Endothelial cell of umbilical vein (primary cell): ENCODE measurements around the gene KIAA1671. TPM values are rescaled to one million over a fixed set of nuclear protein-coding genes. Genes with fewer than 3 reads are reported as not detected.

ENCODE experiments used
- BruUV-seq: library from RNA; stranded (reverse); fragments of 400-500 nt; replicated peaks from 2 replicates; lab custom pipeline; 2021; lab: Mats Ljungman, UMichigan
- CTCF ChIA-PET: fragments of 300-600, 350-600 bp; sonication (Branson Sonifier 250); formaldehyde crosslinking; loops from one replicate; lab custom pipeline; 2021; ENCODE audit warnings: antibody characterized with exemption, inconsistent platforms; lab: Charles Lee
- POLR2A ChIA-PET: fragments of 300-600, 350-600 bp; sonication (Branson Sonifier 250); formaldehyde crosslinking; loops from one replicate; lab custom pipeline; 2021; ENCODE audit warnings: antibody characterized with exemption, inconsistent platforms; lab: Charles Lee
- DNase-seq: peaks from one replicate; pipeline ENCODE4 v3.0.0-alpha.2; 2011; ENCODE audit warnings: low read depth, low spot score
- FAIRE-seq: peaks from 2 replicates; lab custom pipeline; 2011; peaks lifted over from hg19 to GRCh38; lab: Jason Lieb, UNC
- H2AFZ ChIP-seq: 2 replicates; pipeline ENCODE4 v1.6.0; 2012; ENCODE audit warnings: low read depth, low read length, control low read depth, inconsistent platforms
- H3K27ac ChIP-seq: 2 replicates; pipeline ENCODE4 v1.5.1; 2011; ENCODE audit warnings: low read depth, mild to moderate bottlenecking, control low read depth, low read length, moderate library complexity; ENCODE audit not compliant: insufficient read depth
- H3K27me3 ChIP-seq, 2 experiments: 2 replicates each; pipeline versions ENCODE4 v1.6.0 to v1.6.1; 2011; ENCODE audit warnings: low read length in 2 of 2, mixed read lengths in 1 of 2; ENCODE audit not compliant: control insufficient read depth in 2 of 2, insufficient read depth in 2 of 2
- H3K36me3 ChIP-seq, 2 experiments: 2 replicates in 1 of 2; 3 replicates in 1 of 2; pipeline ENCODE4 v1.5.1; 2011; ENCODE audit warnings: low read length in 2 of 2, mild to moderate bottlenecking in 1 of 2, moderate library complexity in 1 of 2; ENCODE audit not compliant: control insufficient read depth in 2 of 2, insufficient read depth in 2 of 2; ENCODE audit errors: extremely low read depth in 1 of 2
- H3K4me1 ChIP-seq: 3 replicates; pipeline ENCODE4 v1.5.1; 2011; ENCODE audit warnings: mild to moderate bottlenecking, low read length; ENCODE audit not compliant: control insufficient read depth, insufficient read depth; ENCODE audit errors: extremely low read depth
- H3K4me2 ChIP-seq: 2 replicates; pipeline ENCODE4 v1.6.1; 2011; ENCODE audit warnings: low read length, control low read depth, mixed read lengths; ENCODE audit not compliant: insufficient read depth
- H3K4me3 ChIP-seq, 3 experiments: fragments of 200-600 bp in 1 of 3; sonication (generic), shearing (Covaris generic) in 1 of 3; replicated peaks in 1 of 3; 2 replicates each; pipeline ENCODE4 v1.5.1; 2011 to 2016; ENCODE audit warnings: control low read depth in 3 of 3, low read length in 3 of 3, mild to moderate bottlenecking in 2 of 3, inconsistent platforms in 1 of 3, low read depth in 1 of 3, moderate library complexity in 1 of 3; ENCODE audit not compliant: insufficient read depth in 1 of 3
- H3K79me2 ChIP-seq: 2 replicates; pipeline ENCODE4 v1.6.0; 2012; ENCODE audit warnings: low read length, inconsistent platforms; ENCODE audit not compliant: control insufficient read depth, insufficient read depth
- H3K9ac ChIP-seq: replicated peaks from 2 replicates; pipeline ENCODE3; 2011; ENCODE audit warnings: low read length, control low read depth; ENCODE audit not compliant: insufficient read depth; ENCODE audit errors: extremely low read depth
- H3K9me1 ChIP-seq: replicated peaks from 3 replicates; pipeline ENCODE4 v1.6.0; 2011; ENCODE audit warnings: mild to moderate bottlenecking, low read length; ENCODE audit not compliant: control insufficient read depth, insufficient read depth; ENCODE audit errors: extremely low read depth
- H3K9me3 ChIP-seq: replicated peaks from 2 replicates; pipeline ENCODE4 v1.5.1; 2012; ENCODE audit warnings: low read length, inconsistent platforms; ENCODE audit not compliant: control insufficient read depth, insufficient read depth
- H4K20me1 ChIP-seq: replicated peaks from 2 replicates; pipeline ENCODE3; 2011; ENCODE audit warnings: mild to moderate bottlenecking, low read length; ENCODE audit not compliant: control insufficient read depth, insufficient read depth; ENCODE audit errors: extremely low read depth
- FOS ChIP-seq: IDR thresholded peaks from 2 replicates; pipeline ENCODE4 v1.6.1; 2011; ENCODE audit warnings: mild to moderate bottlenecking, low read length, moderate library complexity, borderline replicate concordance; ENCODE audit not compliant: insufficient read depth
- GATA2 ChIP-seq: IDR thresholded peaks from 2 replicates; pipeline ENCODE4 v1.7.0; 2011; ENCODE audit warnings: low read depth, mild to moderate bottlenecking, moderate library complexity, mixed read lengths, low read length; ENCODE audit not compliant: insufficient read length, insufficient read depth
- JUN ChIP-seq: IDR thresholded peaks from 2 replicates; pipeline ENCODE4 v1.6.1; 2011; ENCODE audit warnings: borderline replicate concordance, low read depth; ENCODE audit not compliant: insufficient read length, insufficient read depth
- MAX ChIP-seq: IDR thresholded peaks from 2 replicates; pipeline ENCODE4 v1.6.1; 2011; ENCODE audit not compliant: insufficient read depth, insufficient read length
- POLR2A ChIP-seq: IDR thresholded peaks from 2 replicates; pipeline ENCODE4 v1.6.1; 2012; ENCODE audit warnings: low read depth, mild to moderate bottlenecking, control low read depth, low read length
- dilution Hi-C: fragments of 300-500 bp; cut with MboI; formaldehyde crosslinking; loops from one replicate; pipeline ENCODE4 v1.15.0; 2019; ENCODE audit warnings: low sequenced_read_pairs; ENCODE audit not compliant: extremely low pct_ligation_motif_present
- intact Hi-C: fragments of 100-400 bp; cut with micrococcal nuclease; formaldehyde crosslinking; loops from one replicate; pipeline ENCODE4 v1.10.0; 2022
- polyA plus RNA-seq, 4 experiments: library from polyadenylated mRNA; depleted of rRNA in 3 of 4; stranded (reverse) in 3 of 4; unstranded in 1 of 4; fragments of >200 nt; gene quantifications; 2 replicates each; pipeline versions ENCODE4 v1.2.1 to v1.2.3, GENCODE V29; 2011 to 2012; ENCODE audit warnings: missing spikeins in 1 of 4
- total RNA-seq: library from RNA; stranded (reverse); gene quantifications from 2 replicates; pipeline ENCODE4 v1.2.3, GENCODE V29; 2021
- TF ChIP-seq, protein P1 (sequence below), 2 donors: IDR thresholded peaks; 1 replicate in 1 of 2; 2 replicates in 1 of 2; pipeline ENCODE4 v1.5.1; 2011; ENCODE audit warnings: low read length in 2 of 2, mild to moderate bottlenecking in 2 of 2, moderate library complexity in 2 of 2, control low read depth in 1 of 2, inconsistent platforms in 1 of 2, low read depth in 1 of 2; ENCODE audit not compliant: insufficient read depth in 1 of 2; ENCODE audit errors: extremely low read depth in 1 of 2

Gene KIAA1671
- total and polyA plus RNA-seq, 2 donors (not counting 3 experiments of a cell fraction or from before 2014, with no cell fraction given), result 23.1 to 85.1 TPM

GRCh38 chr22:25126510-25126909 is 174.0 kb downstream of the KIAA1671 start:
- ChIA-PET POLR2A (interaction anchor here (0.6 kb wide), 1 partner anchor 38 kb away, joined by 6 read pairs; no protein-coding TSS in a partner anchor), CTCF (interaction anchor here (1.3 kb wide), 1 partner anchor 10 kb away, joined by 4 read pairs; no protein-coding TSS in a partner anchor)
- TF ChIP-seq, protein P1, sequence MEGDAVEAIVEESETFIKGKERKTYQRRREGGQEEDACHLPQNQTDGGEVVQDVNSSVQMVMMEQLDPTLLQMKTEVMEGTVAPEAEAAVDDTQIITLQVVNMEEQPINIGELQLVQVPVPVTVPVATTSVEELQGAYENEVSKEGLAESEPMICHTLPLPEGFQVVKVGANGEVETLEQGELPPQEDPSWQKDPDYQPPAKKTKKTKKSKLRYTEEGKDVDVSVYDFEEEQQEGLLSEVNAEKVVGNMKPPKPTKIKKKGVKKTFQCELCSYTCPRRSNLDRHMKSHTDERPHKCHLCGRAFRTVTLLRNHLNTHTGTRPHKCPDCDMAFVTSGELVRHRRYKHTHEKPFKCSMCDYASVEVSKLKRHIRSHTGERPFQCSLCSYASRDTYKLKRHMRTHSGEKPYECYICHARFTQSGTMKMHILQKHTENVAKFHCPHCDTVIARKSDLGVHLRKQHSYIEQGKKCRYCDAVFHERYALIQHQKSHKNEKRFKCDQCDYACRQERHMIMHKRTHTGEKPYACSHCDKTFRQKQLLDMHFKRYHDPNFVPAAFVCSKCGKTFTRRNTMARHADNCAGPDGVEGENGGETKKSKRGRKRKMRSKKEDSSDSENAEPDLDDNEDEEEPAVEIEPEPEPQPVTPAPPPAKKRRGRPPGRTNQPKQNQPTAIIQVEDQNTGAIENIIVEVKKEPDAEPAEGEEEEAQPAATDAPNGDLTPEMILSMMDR (IDR thresholded peaks at IDR 0.05; ENCODE audit: extremely low read depth in 1 of 2, insufficient read depth in 1 of 2, low read depth in 1 of 2, low read length in 2 of 2), result no peak
- TF ChIP-seq JUN (no peak), GATA2 (no peak), POLR2A (no peak), MAX (no peak)
- H3K9me1 ChIP-seq, result no peaks in the 10 kb centered on the region
- H3K9me3 ChIP-seq, result no peaks in the 10 kb centered on the region
- no peak overlapping the region for H2AFZ ChIP-seq
- peaks cover 8% of the 10 kb centered on the region for H3K4me1 ChIP-seq
- no peak overlapping the region for H3K4me2 ChIP-seq
- peaks cover 2 to 3% of the 10 kb centered on the region in 2 experiments for H3K36me3 ChIP-seq
- dilution Hi-C loops (no loop called here), intact Hi-C loops (no loop called here)
- no peaks in the 10 kb centered on the region for H3K79me2 ChIP-seq
- H3K4me3 ChIP-seq, result no peak overlapping the region
- no peak overlapping the region for H3K9ac ChIP-seq
- no peak for FAIRE-seq
- BruUV-seq, result no TSS peak
- no peak overlapping the region for H3K27ac ChIP-seq
- H3K27me3 ChIP-seq, result no peaks in the 10 kb centered on the region
- H4K20me1 ChIP-seq, result no peaks in the 10 kb centered on the region
- DNase-seq, result no peak

GRCh38 chr22:25127318-25127717 is 174.8 kb downstream of the KIAA1671 start:
- no peaks in the 10 kb centered on the region for H3K9me1 ChIP-seq
- H2AFZ ChIP-seq, result no peak overlapping the region
- no peaks in the 10 kb centered on the region for H3K27me3 ChIP-seq
- H3K36me3 ChIP-seq, result peaks cover 2 to 3% of the 10 kb centered on the region in 2 experiments
- H3K79me2 ChIP-seq, result no peaks in the 10 kb centered on the region
- H4K20me1 ChIP-seq, result no peaks in the 10 kb centered on the region
- TF ChIP-seq MAX (no peak), FOS (no peak), GATA2 (no peak)
- TF ChIP-seq, protein P1 (IDR thresholded peaks at IDR 0.05; ENCODE audit: extremely low read depth in 1 of 2, insufficient read depth in 1 of 2, low read depth in 1 of 2, low read length in 2 of 2), result no peak
- no peaks in the 10 kb centered on the region for H3K4me1 ChIP-seq
- H3K9me3 ChIP-seq, result no peaks in the 10 kb centered on the region
- no peak overlapping the region for H3K27ac ChIP-seq
- ChIA-PET POLR2A (no interaction called here), CTCF (no interaction called here)
- no peak overlapping the region for H3K9ac ChIP-seq
- dilution Hi-C loops, result no loop called here
- no peak overlapping the region for H3K4me2 ChIP-seq
- FAIRE-seq (no peak), DNase-seq (no peak)
- BruUV-seq, result no TSS peak
- no peak overlapping the region for H3K4me3 ChIP-seq
- intact Hi-C loops, result no loop called here
